HUES48 (cell line): ENCODE data around the gene SLC9A6.
"Not testable (repeated sequence)": the region's sequence is repeated elsewhere in the genome, so short reads cannot be mapped to it uniquely, and the experiment has no call there.

ENCODE experiments used
- H3K27ac ChIP-seq: one replicate; pipeline ENCODE4 v1.7.0; 2013; ENCODE audit warnings: low read depth, low read length, inconsistent platforms
- H3K27me3 ChIP-seq: 2 replicates; pipeline ENCODE4 v1.6.1; 2013; ENCODE audit warnings: mild to moderate bottlenecking, low read length; ENCODE audit not compliant: control insufficient read depth, insufficient read depth
- H3K36me3 ChIP-seq: 2 replicates; pipeline ENCODE4 v1.6.1; 2013; ENCODE audit warnings: low read length; ENCODE audit not compliant: control insufficient read depth, insufficient read depth
- H3K4me1 ChIP-seq: 2 replicates; pipeline ENCODE4 v1.6.1; 2013; ENCODE audit warnings: mild to moderate bottlenecking, low read length; ENCODE audit not compliant: control insufficient read depth, insufficient read depth
- H3K4me3 ChIP-seq: 2 replicates; pipeline ENCODE4 v1.5.1; 2013; ENCODE audit warnings: mild to moderate bottlenecking, low read depth, low read length
- H3K9ac ChIP-seq: 2 replicates; pipeline ENCODE4 v1.6.1; 2013; ENCODE audit warnings: mild to moderate bottlenecking, low read depth, low read length, moderate library complexity
- H3K9me3 ChIP-seq: 2 replicates; pipeline ENCODE4 v1.6.1; 2013; ENCODE audit warnings: low read length; ENCODE audit not compliant: control insufficient read depth, insufficient read depth

SLC9A6 gene

GRCh38 chrX:136061696-136062095 is 76.5 kb downstream of the SLC9A6 start:
- Histone ChIP-seq H3K27me3 (no peaks in the 10 kb centered on the region), H3K9me3 (no peaks in the 10 kb centered on the region), H3K4me3 (no peak overlapping the region), H3K4me1 (no peaks in the 10 kb centered on the region), H3K36me3 (no peaks in the 10 kb centered on the region), H3K9ac (no peak overlapping the region), H3K27ac (no peak overlapping the region)

- H3K4me1 ChIP-seq: no peaks in the 10 kb centered on the region
- no peaks in the 10 kb centered on the region for H3K27me3 ChIP-seq
- H3K27ac ChIP-seq: no peak overlapping the region
- no peak overlapping the region for H3K9ac ChIP-seq
- H3K36me3 ChIP-seq: no peaks in the 10 kb centered on the region
- no peak overlapping the region for H3K4me3 ChIP-seq
- no peaks in the 10 kb centered on the region for H3K9me3 ChIP-seq
These were observed 78.3 kb downstream of the SLC9A6 start for GRCh38 chrX:136063340-136064079.

DNA sequence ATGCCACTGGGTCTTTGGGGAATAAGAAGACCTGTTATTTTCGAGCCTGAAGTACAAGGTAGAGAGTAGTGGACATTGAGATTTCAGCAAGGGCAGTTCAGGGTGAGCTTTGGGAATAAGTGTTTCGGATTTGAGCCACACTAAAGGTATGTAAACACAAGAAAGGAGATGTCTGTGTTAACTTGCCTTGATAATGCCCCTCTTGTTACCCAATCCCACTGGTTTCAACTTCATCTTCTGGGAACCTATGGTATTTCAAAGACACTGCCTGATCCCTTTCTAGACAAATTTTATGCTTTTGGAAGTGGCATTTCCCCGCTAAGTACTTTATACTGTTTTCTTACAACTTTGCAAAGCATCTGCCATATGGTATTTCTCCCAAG is 79.4 kb downstream of the SLC9A6 start:
- Histone ChIP-seq H3K4me3 (no peak overlapping the region), H3K4me1 (no peaks in the 10 kb centered on the region), H3K27ac (no peak overlapping the region), H3K9me3 (no peaks in the 10 kb centered on the region), H3K27me3 (no peaks in the 10 kb centered on the region; the same call in 1 of the 2 replicates), H3K36me3 (no peaks in the 10 kb centered on the region), H3K9ac (no peak overlapping the region)

- no peak overlapping the region for H3K9ac ChIP-seq
- H3K9me3 ChIP-seq: no peaks in the 10 kb centered on the region
These were observed 79.9 kb downstream of the SLC9A6 start for GRCh38 chrX:136065044-136065671.

GRCh38 chrX:136067097-136067496 is 81.9 kb downstream of the SLC9A6 start:
- Histone ChIP-seq H3K4me3 (no peak overlapping the region), H3K36me3 (no peaks in the 10 kb centered on the region), H3K27me3 (no peaks in the 10 kb centered on the region; the same call in 1 of the 2 replicates), H3K9me3 (no peaks in the 10 kb centered on the region), H3K9ac (no peak overlapping the region), H3K27ac (no peak overlapping the region), H3K4me1 (no peaks in the 10 kb centered on the region)

More at GRCh38 chrX:136065044-136065671, 79.9 kb downstream of the SLC9A6 start:
- no peak overlapping the region for H3K4me3 ChIP-seq
- no peaks in the 10 kb centered on the region; the same call in 1 of the 2 replicates for H3K27me3 ChIP-seq
- H3K36me3 ChIP-seq: no peaks in the 10 kb centered on the region
- no peaks in the 10 kb centered on the region for H3K4me1 ChIP-seq
- no peak overlapping the region for H3K27ac ChIP-seq

DNA sequence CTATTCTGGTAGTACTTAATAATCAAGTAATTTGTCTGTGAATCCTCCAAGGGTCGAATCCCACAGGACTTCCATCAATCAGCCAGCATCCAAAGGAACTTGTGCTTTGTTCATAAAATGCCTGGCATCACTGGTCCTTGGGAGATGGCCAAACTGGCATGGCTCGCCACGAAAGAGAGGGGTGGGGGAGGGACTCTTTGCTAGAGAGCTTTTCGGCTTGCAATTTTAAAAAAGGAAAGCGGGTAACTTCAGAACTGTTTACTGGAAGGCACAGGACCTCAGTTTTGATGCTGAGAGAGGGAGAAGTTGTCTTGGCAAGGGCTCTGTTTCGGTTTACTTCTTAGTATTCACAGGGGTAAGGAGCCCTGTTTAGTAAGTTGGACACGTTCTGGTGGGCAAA is 82.7 kb downstream of the SLC9A6 start:
- Histone ChIP-seq H3K27ac (no peak overlapping the region), H3K9me3 (no peaks in the 10 kb centered on the region), H3K27me3 (no peaks in the 10 kb centered on the region; the same call in 1 of the 2 replicates), H3K36me3 (no peaks in the 10 kb centered on the region), H3K4me1 (no peaks in the 10 kb centered on the region), H3K9ac (no peak overlapping the region), H3K4me3 (no peak overlapping the region)

DNA sequence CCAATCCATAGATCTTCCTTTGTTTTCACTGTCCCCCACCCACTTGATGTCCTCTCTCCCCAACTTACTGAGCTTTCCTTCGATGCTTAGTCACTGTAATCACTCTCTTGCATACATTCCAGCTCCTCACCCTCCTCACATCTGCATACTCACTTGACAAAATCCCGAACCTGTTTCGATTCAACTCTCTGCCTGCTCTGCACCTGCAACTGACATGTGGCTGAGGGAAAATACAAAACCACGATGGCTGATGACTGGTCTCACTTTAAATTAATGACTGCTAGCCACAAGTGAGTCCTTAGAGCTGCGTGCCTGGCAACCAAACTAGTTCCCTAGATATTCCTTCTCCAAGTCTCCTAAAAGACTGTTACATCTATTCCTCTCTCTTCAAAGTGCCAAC is 91.7 kb downstream of the SLC9A6 start:
- no peak overlapping the region for H3K9ac ChIP-seq
- H3K4me1 ChIP-seq: 0 out of 2 replicates have a peak, but pooled peaks cover 3% of the 10 kb centered on the region
- no peak overlapping the region for H3K27ac ChIP-seq
- H3K27me3 ChIP-seq: no peaks in the 10 kb centered on the region
- no peaks in the 10 kb centered on the region for H3K36me3 ChIP-seq
- no peaks in the 10 kb centered on the region for H3K9me3 ChIP-seq
- no peak overlapping the region for H3K4me3 ChIP-seq

DNA sequence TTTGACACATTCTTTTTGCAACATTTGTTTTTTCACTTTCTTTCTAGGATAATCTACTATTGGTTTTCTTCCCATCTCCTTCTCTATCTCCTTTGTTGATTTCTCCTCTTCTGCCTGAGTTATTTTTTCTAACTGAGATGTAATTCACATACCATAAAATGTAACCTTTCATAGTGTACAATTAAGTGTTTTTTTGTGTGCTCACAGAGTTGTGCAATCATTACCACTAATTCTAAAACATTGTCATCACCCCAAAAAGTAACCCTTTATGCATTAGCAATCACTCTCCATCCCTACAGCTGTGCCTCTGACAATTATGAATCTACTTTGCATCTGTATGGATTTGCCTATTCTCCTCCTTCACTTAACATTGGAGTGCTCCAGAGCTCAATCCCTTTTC is 95.5 kb downstream of the SLC9A6 start:
- no peak overlapping the region for H3K27ac ChIP-seq
- no peaks in the 10 kb centered on the region; the same call in 1 of the 2 replicates for H3K27me3 ChIP-seq
- no peaks in the 10 kb centered on the region for H3K9me3 ChIP-seq
- 0 out of 2 replicates have a peak, but pooled peaks cover 3% of the 10 kb centered on the region for H3K4me1 ChIP-seq
- no peak overlapping the region for H3K4me3 ChIP-seq
- H3K36me3 ChIP-seq: no peaks in the 10 kb centered on the region
- H3K9ac ChIP-seq: no peak overlapping the region

GRCh38 chrX:136086521-136086920 is 101.3 kb downstream of the SLC9A6 start:
- H3K27me3 ChIP-seq: no peaks in the 10 kb centered on the region; the same call in 1 of the 2 replicates
- H3K27ac ChIP-seq: no peak overlapping the region
- H3K4me3 ChIP-seq: no peak overlapping the region
- no peaks in the 10 kb centered on the region for H3K9me3 ChIP-seq
- H3K36me3 ChIP-seq: no peaks in the 10 kb centered on the region
- no peak overlapping the region for H3K9ac ChIP-seq
- no peaks in the 10 kb centered on the region for H3K4me1 ChIP-seq

GRCh38 chrX:136091898-136092297 is 106.7 kb downstream of the SLC9A6 start:
- not testable (repeated sequence) for H3K27me3 ChIP-seq, H3K27ac ChIP-seq, H3K4me1 ChIP-seq, H3K4me3 ChIP-seq, H3K9ac ChIP-seq, H3K9me3 ChIP-seq, H3K36me3 ChIP-seq

DNA sequence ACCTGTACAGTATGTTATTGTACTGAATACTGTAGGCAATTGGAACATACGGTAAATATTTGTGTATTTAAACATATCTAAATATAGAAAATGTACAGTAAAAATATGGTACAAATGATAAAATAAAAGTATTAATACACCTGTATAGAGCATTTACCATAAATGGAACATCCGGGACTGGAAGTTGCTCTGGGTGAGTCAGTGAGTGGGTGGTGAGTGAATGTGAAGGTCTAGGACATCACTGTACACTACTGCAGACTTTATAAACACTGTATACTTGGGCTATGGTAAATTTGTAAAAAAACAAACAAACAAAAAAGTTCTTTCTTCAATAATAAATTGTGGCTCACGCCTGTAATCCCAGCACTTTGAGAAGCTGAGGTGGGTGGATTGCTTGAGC is 109.7 kb downstream of the SLC9A6 start:
- Histone ChIP-seq H3K9ac (no peak overlapping the region), H3K4me3 (no peak overlapping the region), H3K36me3 (no peaks in the 10 kb centered on the region), H3K27me3 (no peaks in the 10 kb centered on the region; the same call in none of the 2 replicates), H3K4me1 (no peaks in the 10 kb centered on the region), H3K9me3 (no peaks in the 10 kb centered on the region), H3K27ac (no peak overlapping the region)
